K562 (cell line): ENCODE measurements around the gene CHPF. TPM values are rescaled to one million over a fixed set of nuclear protein-coding genes. Genes with fewer than 3 reads are reported as not detected.
A peak's percentile ranks its signal among the peaks of the same experiment; 100 is the strongest.

ENCODE experiments used
- ATAC-seq: fragments of 200-7000 bp; cut with Tn5 transposase; 3 replicates; pipeline ENCODE4 v1.9.1; 2020; ENCODE audit warnings: moderate library complexity
- BruUV-seq: library from RNA; stranded (reverse); fragments of 400-500 nt; replicated peaks from 2 replicates; lab custom pipeline; 2021; lab: Mats Ljungman, UMichigan
- CTCF ChIA-PET: fragments of 300-600 bp; formaldehyde crosslinking; extraction: SDS; loops from one replicate; lab custom pipeline; 2021; ENCODE audit warnings: low intra/inter-chr PET ratio; lab: Yijun Ruan, JAX
- POLR2A ChIA-PET: fragments of 300-600, 350-650 bp; sonication (Branson Sonifier 250); formaldehyde crosslinking; extraction: SDS; loops from one replicate; lab custom pipeline; 2021; ENCODE audit warnings: antibody characterized with exemption, inconsistent platforms; lab: Yijun Ruan, JAX
- DNase-seq, 4 experiments: peaks; one replicate each; pipeline versions ENCODE4 v3.0.0 to v3.0.0-alpha.2; 2011 to 2018; ENCODE audit warnings: low spot score in 3 of 4, mixed read lengths in 3 of 4; ENCODE audit errors: extremely low read depth in 1 of 4
- FAIRE-seq: peaks from 2 replicates; lab custom pipeline; 2011; peaks lifted over from hg19 to GRCh38; lab: Jason Lieb, UNC
- H2AFZ ChIP-seq: 2 replicates; pipeline ENCODE4 v1.6.0; 2011; ENCODE audit warnings: low read depth, low read length, control low read depth, inconsistent platforms
- H3K27ac ChIP-seq: fragments of 200-600 bp; 3 replicates; pipeline ENCODE4 v1.8.0; 2011; ENCODE audit warnings: low read depth, mild to moderate bottlenecking, control low read depth, inconsistent platforms, low read length, moderate library complexity, mixed read lengths; ENCODE audit errors: extremely low read depth
- H3K27me3 ChIP-seq, 2 experiments: fragments of 300-600 bp in 1 of 2; 2 replicates in 1 of 2; 3 replicates in 1 of 2; pipeline versions ENCODE4 v1.6.0 to v1.8.0; 2011; ENCODE audit warnings: inconsistent platforms in 2 of 2, low read length in 2 of 2, mild to moderate bottlenecking in 1 of 2, mixed read lengths in 1 of 2, moderate library complexity in 1 of 2; ENCODE audit not compliant: control insufficient read depth in 2 of 2, insufficient read depth in 2 of 2
- H3K36me3 ChIP-seq: fragments of 300-600 bp; 3 replicates; pipeline ENCODE4 v1.8.0; 2011; ENCODE audit warnings: mild to moderate bottlenecking, low read length, inconsistent platforms; ENCODE audit not compliant: control insufficient read depth, insufficient read depth
- H3K4me1 ChIP-seq, 2 experiments: fragments of 200-600 bp in 1 of 2; replicated peaks in 1 of 2; 2 replicates in 1 of 2; 3 replicates in 1 of 2; pipeline versions ENCODE4 v1.5.1 to v1.8.0; 2011; ENCODE audit warnings: inconsistent platforms in 2 of 2, low read length in 2 of 2, mild to moderate bottlenecking in 1 of 2, mixed read lengths in 1 of 2, moderate library complexity in 1 of 2; ENCODE audit not compliant: control insufficient read depth in 2 of 2, insufficient read depth in 2 of 2
- H3K4me2 ChIP-seq: 2 replicates; pipeline ENCODE4 v1.6.1; 2011; ENCODE audit warnings: low read length, control low read depth, inconsistent platforms, mixed read lengths; ENCODE audit not compliant: insufficient read depth
- H3K4me3 ChIP-seq: fragments of 200-600 bp; sonication (generic), shearing (Covaris generic); 2 replicates; pipeline ENCODE4 v1.5.1; 2016; ENCODE audit warnings: control low read depth, inconsistent platforms
- H3K79me2 ChIP-seq: fragments of 200-600 bp; 3 replicates; pipeline ENCODE4 v1.8.0; 2011; ENCODE audit warnings: low read length, inconsistent platforms; ENCODE audit not compliant: control insufficient read depth, insufficient read depth
- H3K9ac ChIP-seq, 2 experiments: 2 replicates each; pipeline versions ENCODE4 v1.6.0 to v1.6.1; 2011; ENCODE audit warnings: low read depth in 2 of 2, low read length in 2 of 2, control low read depth in 1 of 2, inconsistent platforms in 1 of 2, mild to moderate bottlenecking in 1 of 2, mixed read lengths in 1 of 2; ENCODE audit not compliant: insufficient read depth in 1 of 2
- H3K9me1 ChIP-seq: one replicate; pipeline ENCODE4 v1.6.0; 2011; ENCODE audit warnings: inconsistent platforms, mild to moderate bottlenecking, low read length, moderate library complexity; ENCODE audit not compliant: control insufficient read depth, insufficient read depth
- H3K9me3 ChIP-seq: replicated peaks from 2 replicates; pipeline ENCODE4 v1.5.1; 2011; ENCODE audit warnings: low read depth, low read length, inconsistent platforms; ENCODE audit not compliant: control insufficient read depth, insufficient read depth
- H4K20me1 ChIP-seq: replicated peaks from 2 replicates; pipeline ENCODE4 v1.6.1; 2011; ENCODE audit warnings: low read length, inconsistent platforms, mixed read lengths; ENCODE audit not compliant: control insufficient read depth, insufficient read depth
- ADNP ChIP-seq: fragments of 200-800 bp; sonication (Bioruptor generic); IDR thresholded peaks from 2 replicates; pipeline ENCODE4 v1.6.1; 2016; ENCODE audit warnings: missing genetic modification characterization, missing compliant biosample characterization
- BMI1 ChIP-seq: fragments of 150-350 bp; IDR thresholded peaks from 2 replicates; pipeline ENCODE4 v1.6.1; 2014; ENCODE audit warnings: low read length
- DDX20 ChIP-seq: fragments of 450-650 bp; IDR thresholded peaks from 2 replicates; pipeline ENCODE4 v1.6.1; 2016; ENCODE audit warnings: missing genetic modification characterization, low read depth, mild to moderate bottlenecking, missing compliant biosample characterization, moderate library complexity
- EP400 ChIP-seq: fragments of 450-650 bp; IDR thresholded peaks from 2 replicates; pipeline ENCODE4 v1.6.1; 2017; ENCODE audit warnings: antibody characterized with exemption, mild to moderate bottlenecking, moderate library complexity
- EWSR1 ChIP-seq: fragments of 450-650 bp; IDR thresholded peaks from 2 replicates; pipeline ENCODE4 v1.6.1; 2018; ENCODE audit warnings: borderline replicate concordance, mild to moderate bottlenecking, low read depth, moderate library complexity; ENCODE audit not compliant: partially characterized antibody
- HNRNPUL1 ChIP-seq: fragments of 200-400 bp; formaldehyde crosslinking; IDR thresholded peaks from 2 replicates; pipeline ENCODE4 v1.6.1; 2017; ENCODE audit warnings: low read length
- SMAD1 ChIP-seq: fragments of 150-350 bp; IDR thresholded peaks from 2 replicates; pipeline ENCODE4 v1.6.1; 2014; ENCODE audit warnings: low read length, low read depth; ENCODE audit not compliant: partially characterized antibody
- SREBF1 ChIP-seq: fragments of 150-350 bp; IDR thresholded peaks from 2 replicates; pipeline ENCODE4 v1.6.1; 2014; ENCODE audit warnings: antibody characterized with exemption, low read depth, low read length, borderline replicate concordance
- TSC22D4 ChIP-seq: fragments of 450-650 bp; IDR thresholded peaks from 2 replicates; pipeline ENCODE4 v1.6.1; 2016; ENCODE audit warnings: missing genetic modification characterization, missing biosample characterization, control low read depth
- ZEB2 ChIP-seq: fragments of 450-650 bp; IDR thresholded peaks from 2 replicates; pipeline ENCODE4 v1.6.1; 2016
- ZNF174 ChIP-seq: fragments of 250-450 bp; sonication (Bioruptor Pico); IDR thresholded peaks from 2 replicates; pipeline ENCODE4 v1.4.0; 2020; ENCODE audit warnings: mild to moderate bottlenecking
- ZNF224 ChIP-seq: sonication (generic); formaldehyde crosslinking; IDR thresholded peaks from 2 replicates; pipeline ENCODE4 v1.8.0; 2022; ENCODE audit warnings: mild to moderate bottlenecking, missing genetic modification reagents
- ZNF311 ChIP-seq: fragments of 250-450 bp; sonication (Bioruptor Pico); IDR thresholded peaks from 2 replicates; pipeline ENCODE4 v1.4.0; 2020; ENCODE audit warnings: mild to moderate bottlenecking, moderate library complexity
- ZNF507 ChIP-seq: conservative IDR thresholded peaks from 2 replicates; pipeline ENCODE4 v1.6.1; 2017; ENCODE audit warnings: missing genetic modification characterization, missing compliant biosample characterization
- WGBS: fragments of 100-300 bp; shearing (Covaris generic); methylation state at CpG from one replicate; pipeline ENCODE4 v1.1.6; 2016; ENCODE audit warnings: low coverage, mixed read lengths; ENCODE audit not compliant: insufficient coverage; ENCODE audit errors: missing lambda C conversion rate; 5-methylcytosine and 5-hydroxymethylcytosine counted together
- in situ Hi-C: fragments of 300-500 bp; cut with MboI; formaldehyde crosslinking; loops from 4 replicates; pipeline ENCODE4 v1.15.0; 2018; ENCODE audit warnings: inconsistent platforms, mixed read lengths
- intact Hi-C: fragments of 100-400 bp; cut with micrococcal nuclease; formaldehyde crosslinking; loops from 2 replicates; pipeline ENCODE4 v1.14.2; 2022
- polyA plus RNA-seq, 8 experiments: library from polyadenylated mRNA; depleted of rRNA in 4 of 8; stranded (reverse) in 5 of 8; unstranded in 3 of 8; fragments of >200 nt; fragmentation: Nextera tagmentation in 2 of 8; fragmentation: Illumina TruSeq in 1 of 8; extraction: Ambion mirVana in 2 of 8; extraction: Trizol in 1 of 8; gene quantifications; 2 replicates each; pipeline versions ENCODE4 v1.2.1 to v1.2.3, GENCODE V29; 2011 to 2014; ENCODE audit warnings: inconsistent platforms in 1 of 8, missing spikeins in 1 of 8
- total RNA-seq, 7 experiments: library from RNA; depleted of rRNA in 6 of 7; stranded (reverse); fragments of >200 nt in 6 of 7; fragmentation: Illumina TruSeq in 2 of 7; extraction: Trizol in 2 of 7; gene quantifications; 2 replicates each; pipeline versions ENCODE4 v1.2.1 to v1.2.3, GENCODE V29; 2011 to 2021; ENCODE audit warnings: low replicate concordance in 1 of 7
- TF ChIP-seq, protein P1 (sequence below): fragments of 450-650 bp; IDR thresholded peaks from 2 replicates; pipeline ENCODE4 v1.6.1; 2016; ENCODE audit warnings: missing biosample characterization, missing genetic modification characterization

The CHPF gene
- total and polyA plus RNA-seq, 9 of the 15 experiments (the other 6 are each of a cell fraction or from before 2014, with no cell fraction given) = 0.15 to 57.2 (median 7.9) TPM

- TF ChIP-seq ZNF174 (CRISPR knock-in tag) (no peak), ZNF311 (no peak), HNRNPUL1 (no peak), ADNP (tag) (no peak), SMAD1 (no peak), SREBF1 (no peak), ZEB2 (0 out of 2 replicates have a peak, but pooled peaks have one; percentile 18), EP400 (no peak), BMI1 (no peak), TSC22D4 (tag) (no peak), ZNF507 (tag) (no peak)
- TF ChIP-seq, protein P1, sequence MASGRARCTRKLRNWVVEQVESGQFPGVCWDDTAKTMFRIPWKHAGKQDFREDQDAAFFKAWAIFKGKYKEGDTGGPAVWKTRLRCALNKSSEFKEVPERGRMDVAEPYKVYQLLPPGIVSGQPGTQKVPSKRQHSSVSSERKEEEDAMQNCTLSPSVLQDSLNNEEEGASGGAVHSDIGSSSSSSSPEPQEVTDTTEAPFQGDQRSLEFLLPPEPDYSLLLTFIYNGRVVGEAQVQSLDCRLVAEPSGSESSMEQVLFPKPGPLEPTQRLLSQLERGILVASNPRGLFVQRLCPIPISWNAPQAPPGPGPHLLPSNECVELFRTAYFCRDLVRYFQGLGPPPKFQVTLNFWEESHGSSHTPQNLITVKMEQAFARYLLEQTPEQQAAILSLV (tag) = no peak
Measured at GRCh38 chr2:219500135-219500534, 43.5 kb downstream of the CHPF start (continued).

GRCh38 chr2:219499555-219499954 lies 44.1 kb downstream of the CHPF start:
- no TSS peak for BruUV-seq
- 0% methylated on average over 1 of the region's 1 CpG for WGBS
- no peak for DNase-seq
- Histone ChIP-seq H4K20me1 (no peaks in the 10 kb centered on the region), H3K9me3 (no peaks in the 10 kb centered on the region), H3K4me1 (peaks cover 47 to 60% of the 10 kb centered on the region in 2 experiments), H2AFZ (no peak overlapping the region), H3K4me3 (peak overlapping the region; percentile 64), H3K27ac (peak overlapping the region; percentile 95), H3K27me3 (no peaks in the 10 kb centered on the region), H3K9me1 (no peaks in the 10 kb centered on the region), H3K79me2 (peaks cover 56% of the 10 kb centered on the region), H3K36me3 (peaks cover 19% of the 10 kb centered on the region; the same call in 2 of the 3 replicates), H3K9ac (peak overlapping the region; percentile 87 to 88; a peak in 3 of 4 replicates), H3K4me2 (peak overlapping the region; percentile 77)
- in situ Hi-C loops = no loop called here
- ChIA-PET POLR2A (interaction anchor here (0.5 to 4.9 kb wide), 7 partner anchors 9 to 95 kb away, joined by 3 to 37 read pairs (median 6); partner anchors contain the start of gene ASIC4), CTCF (no interaction called here)
- intact Hi-C loops = no loop called here
- no peak for ATAC-seq
- FAIRE-seq = no peak
- no peak for TF ChIP-seq EWSR1
- no peak for TF ChIP-seq DDX20 (tag)
- TF ChIP-seq ZNF224 (CRISPR knock-in tag) = no peak
